ENCODE measurements around the gene MISFA.
"Not testable (repeated sequence)": the region's sequence is repeated elsewhere in the genome, so short reads cannot be mapped to it uniquely, and the experiment has no call there.

The MISFA gene

DNA sequence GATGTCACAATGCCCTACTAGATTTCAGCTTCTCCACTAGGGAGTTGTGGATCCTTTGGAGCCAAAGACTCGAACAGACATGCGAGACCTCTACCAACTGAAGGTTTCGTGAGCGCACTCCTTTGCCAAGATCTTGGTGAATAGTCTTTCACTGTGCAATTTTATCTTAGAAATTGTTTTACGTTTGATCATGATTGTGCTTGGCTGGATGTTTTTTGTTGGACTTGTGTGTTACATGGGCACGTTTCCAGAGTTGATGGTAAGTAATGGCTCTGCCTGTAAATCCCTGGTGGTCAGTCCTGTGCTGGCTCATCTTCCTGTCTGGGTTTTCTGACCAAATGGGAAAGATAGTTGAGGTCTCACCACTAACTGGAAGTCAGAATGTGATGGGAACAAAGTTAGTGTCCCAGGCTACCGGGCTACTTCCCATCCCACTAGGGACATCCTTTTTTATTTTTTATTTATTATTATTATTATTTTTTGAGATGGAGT is at the start of gene MISFA:
MISFA (plus strand) TSS at position 51 of the 492 bp plus-strand sequence; CDS start at position 191, 140 bp downstream.
- DNase-seq (ENCODE audit: low spot score): no peak

DNA sequence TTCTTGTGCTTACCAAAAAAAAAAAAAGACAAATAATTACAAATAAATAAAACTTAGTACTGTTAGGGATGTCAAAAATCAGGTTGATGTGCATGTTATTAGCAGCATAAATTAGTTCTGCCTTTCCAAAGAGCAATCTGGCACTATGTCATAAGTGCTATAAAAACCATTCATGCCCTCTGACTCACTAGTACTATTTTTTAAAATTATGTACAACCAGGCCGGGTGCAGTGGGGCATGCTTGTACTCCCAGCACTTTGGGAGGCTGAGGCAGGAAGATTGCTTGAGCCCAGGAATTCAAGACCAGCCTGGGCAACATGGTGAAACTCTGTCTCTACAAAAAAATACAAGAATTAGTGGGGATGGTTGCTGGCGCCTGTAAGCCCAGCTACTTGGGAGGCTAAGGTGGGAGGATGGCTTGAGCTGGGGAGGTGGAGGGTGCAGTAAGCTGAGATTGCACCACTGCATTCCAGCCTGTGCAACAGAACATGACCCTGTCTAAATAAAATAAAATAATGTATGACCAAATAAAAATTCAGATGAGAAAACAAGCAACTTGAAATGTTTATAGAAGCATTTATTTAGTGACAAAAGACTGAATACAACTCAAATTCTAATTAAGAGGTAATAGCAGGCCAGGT is 36.4 kb upstream of the MISFA start:
- no peak for DNase-seq (ENCODE audit: low spot score)

DNA sequence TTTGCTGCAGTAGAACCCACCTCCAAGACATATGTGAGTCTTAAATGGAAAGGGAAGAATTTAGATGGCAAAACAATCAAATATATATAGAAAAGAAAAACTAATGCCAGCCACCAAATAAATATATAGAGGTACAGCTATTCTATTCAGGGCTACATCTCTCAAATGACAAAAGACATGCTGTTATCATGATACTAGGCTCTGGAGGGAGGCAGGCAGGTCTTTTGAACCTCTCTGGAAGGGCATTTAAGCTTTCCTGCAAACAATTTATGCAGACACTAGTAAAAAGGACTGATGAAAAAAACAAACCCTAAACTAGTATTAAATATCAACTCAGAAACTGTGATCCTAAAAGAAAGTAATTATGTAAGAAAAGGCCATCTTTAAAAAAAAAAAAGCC is 35.4 kb upstream of the MISFA start:
- DNase-seq (ENCODE audit: low spot score): no peak

DNA sequence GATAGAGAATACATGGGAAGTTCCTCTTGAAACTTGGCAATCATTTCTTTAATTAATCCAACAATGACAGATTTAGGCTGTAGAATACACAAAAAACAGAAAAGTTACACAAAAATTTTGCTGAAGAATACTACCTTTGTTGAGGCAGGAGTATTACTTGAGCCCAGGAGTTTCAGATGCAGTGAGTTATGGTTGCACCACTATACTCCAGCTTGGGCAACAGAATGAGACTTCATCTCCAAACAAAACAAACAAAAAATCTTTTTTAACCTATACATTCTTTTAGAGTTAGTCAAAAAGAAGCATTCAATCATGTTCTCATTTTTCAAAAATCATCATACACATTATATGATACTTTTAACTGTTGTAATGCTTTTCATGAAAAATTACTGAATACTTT is 33.2 kb upstream of the MISFA start:
- DNase-seq (ENCODE audit: low spot score): no peak

DNA sequence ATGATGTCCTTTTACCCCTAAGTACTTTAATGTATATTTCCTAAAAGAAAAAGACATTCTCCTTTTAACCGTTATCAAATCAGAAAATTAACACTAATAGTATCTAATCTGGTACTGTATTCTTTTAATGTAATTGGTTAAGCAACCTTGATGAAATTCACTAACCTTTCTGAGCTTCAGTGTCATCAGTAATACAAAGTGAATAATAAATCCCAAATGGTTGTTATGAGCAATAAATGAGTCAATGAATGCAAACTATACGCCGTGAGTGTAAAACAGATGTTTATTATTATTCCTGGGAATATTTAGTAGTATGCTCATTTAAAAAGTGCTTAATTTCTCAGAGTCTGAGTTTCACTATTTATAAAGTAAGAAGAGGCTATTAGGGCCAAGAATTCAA is 32.5 kb upstream of the MISFA start:
- DNase-seq (ENCODE audit: low spot score): no peak

DNA sequence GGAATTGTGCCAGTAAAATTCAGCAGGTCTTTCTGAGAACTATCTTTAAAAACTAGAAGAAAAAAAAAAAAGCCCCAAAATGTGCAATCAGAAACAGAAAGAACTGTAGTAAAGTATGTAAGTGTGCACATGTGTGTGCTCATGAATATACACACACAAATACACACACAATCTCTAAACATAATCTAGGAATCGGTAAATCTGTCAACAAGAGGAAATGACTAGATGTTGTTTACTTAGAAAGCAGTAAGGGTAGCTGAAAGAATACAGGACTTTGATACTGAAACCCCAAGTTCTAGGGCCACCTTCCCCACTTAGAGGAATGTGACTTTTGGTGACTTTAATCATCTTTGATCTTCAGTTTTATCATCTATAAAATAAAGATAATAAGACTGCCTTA is 24.2 kb upstream of the MISFA start:
- no peak for DNase-seq (ENCODE audit: low spot score)

DNA sequence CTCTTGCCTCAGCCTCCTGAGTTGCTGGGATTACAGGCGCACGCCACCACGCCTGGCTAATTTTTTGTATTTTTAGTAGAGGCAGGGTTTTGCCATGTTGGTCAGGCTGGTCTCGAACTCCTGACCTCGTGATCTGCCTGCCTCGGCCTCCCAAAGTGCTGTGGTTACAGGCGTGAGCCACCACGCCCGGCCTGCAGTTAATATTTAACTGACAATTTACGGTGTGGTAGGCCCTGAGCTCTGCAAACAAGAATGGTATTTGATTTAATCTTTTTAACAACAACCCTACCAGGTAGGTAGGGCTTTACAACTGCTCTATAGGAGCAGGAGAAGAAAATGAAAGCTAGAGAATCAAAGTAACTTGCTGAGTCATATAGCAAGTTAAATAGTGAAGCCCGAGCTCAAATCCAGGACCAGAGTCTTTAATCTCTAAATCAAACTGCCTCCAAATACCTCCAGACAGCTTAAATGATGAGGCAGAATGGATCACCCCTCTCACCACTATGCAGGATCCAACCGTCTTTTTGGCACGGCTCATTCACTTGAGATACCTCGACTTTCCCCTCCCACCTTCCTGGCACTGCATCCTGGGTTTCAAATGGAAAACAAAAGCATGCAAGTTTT is 20.5 kb upstream of the MISFA start:
- DNase-seq (ENCODE audit: low spot score): peak; percentile 85

DNA sequence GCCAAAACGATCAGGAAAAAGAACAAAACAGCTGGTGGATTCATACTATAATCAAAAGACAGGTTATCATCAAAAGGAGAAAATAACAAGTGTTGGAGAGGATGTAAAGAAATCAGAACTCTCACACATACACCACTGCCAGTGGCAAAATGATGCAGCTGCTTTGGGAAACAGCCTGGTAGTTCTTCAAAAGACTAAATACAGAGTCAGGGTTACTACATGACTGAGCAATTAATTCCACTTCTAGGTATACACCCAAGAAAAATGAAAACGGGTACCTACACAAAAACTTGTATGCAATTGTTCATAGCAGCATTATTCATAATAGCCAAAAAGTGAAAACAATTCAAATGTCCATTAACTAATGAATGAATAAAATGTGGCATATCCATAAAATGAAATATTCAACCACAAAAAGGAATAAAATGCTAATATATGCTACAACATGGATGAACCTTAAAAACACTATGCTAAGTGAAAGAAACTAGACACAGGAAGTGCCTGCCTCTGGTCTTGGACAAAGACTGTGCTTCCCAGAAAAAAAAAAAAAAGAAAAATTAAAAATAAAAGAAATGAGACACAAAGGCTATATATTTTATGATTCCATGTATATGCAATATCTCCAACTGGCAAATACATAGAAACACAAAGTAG is 19.3 kb upstream of the MISFA start:
- no peak for DNase-seq (ENCODE audit: low spot score)

DNA sequence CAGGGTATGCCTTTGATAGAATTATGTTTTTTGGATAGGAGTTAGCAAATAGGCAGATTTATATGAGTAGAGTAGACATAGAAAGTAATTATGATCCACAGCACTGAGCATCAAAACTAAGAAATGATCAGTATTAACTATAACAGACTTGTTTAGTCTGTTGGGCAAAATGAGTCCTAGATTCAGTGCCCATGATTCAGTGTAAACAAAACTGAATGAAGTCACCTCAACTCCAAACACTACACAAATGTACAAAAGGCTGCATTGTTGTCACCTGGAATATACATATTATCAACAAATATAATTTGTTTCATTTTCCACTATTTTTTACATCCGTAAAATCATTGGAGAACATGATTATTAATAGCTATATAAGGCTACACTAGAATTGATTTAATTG is 17.8 kb upstream of the MISFA start:
- DNase-seq (ENCODE audit: low spot score): no peak

DNA sequence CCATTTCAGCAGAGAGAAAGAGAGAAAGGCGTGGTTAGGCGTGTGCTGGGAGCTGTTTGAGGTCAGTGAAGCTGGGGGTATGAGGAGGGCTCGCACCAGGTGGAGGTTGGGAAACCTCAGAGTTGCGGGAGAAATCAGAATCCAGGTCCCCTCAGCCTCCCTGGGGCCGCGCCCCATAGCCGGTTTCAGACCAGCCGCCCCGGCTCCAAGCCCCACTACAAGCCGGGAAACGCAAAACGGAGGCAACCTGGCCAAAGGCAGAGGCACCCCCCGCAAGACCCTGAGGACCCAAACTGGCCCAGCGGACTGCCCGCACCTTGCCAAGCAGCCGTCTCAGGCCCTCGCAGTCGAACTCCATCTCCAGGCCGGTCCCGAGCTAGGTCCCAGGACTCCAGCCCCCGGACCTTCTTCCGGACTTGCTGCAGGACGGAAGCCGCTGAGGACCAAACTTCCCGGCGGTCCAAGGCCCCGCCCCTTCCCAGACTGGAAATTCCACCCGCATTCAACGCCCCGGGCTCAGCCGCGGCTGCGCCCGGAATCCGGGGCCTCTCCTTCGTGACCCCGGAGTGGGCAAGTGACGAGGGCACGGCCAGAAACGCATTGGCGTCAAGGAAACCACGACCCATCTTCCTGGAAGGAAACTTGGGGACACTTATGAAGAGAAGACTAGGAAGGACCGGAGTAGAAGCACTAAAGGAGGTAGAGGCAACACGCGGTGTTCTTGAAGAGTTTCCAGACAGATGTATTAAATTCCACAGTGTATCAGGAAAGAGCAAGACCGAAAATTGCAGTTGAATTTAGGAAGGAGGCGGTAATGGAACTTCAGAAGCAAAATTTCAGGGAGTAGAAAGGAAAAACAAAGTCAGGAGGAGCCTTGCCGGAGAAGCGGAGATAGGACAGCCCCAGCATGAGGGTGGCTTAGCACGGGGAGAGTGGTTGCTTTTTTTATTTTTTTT is 11.0 kb upstream of the MISFA start, which contains the start of gene UEVLD:
UEVLD (minus strand) TSS at position 438 of the 956 bp plus-strand sequence; CDS start at position 358, 80 bp downstream.
- DNase-seq (ENCODE audit: low spot score): peak; percentile 88

DNA sequence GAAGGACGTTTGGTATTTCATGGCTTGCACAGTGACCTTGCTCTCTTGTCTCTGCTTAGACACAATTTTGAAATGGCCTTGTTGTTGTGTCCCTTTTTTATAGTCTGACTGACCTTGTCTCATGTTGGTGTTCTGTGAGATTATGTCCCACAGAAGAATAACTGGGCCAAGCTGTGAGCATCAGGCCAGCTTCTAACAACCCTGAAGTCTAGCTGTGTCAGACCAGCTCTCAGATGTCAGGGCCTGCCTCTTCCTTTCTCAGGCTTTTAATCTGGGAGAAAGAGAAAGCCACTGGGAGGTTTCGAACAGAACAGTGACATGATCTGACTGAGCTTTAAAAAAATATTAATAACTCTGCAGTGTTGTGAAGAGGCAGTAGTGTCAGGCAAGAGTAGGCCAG is 9.0 kb upstream of the MISFA start:
- no peak for DNase-seq (ENCODE audit: low spot score)

DNA sequence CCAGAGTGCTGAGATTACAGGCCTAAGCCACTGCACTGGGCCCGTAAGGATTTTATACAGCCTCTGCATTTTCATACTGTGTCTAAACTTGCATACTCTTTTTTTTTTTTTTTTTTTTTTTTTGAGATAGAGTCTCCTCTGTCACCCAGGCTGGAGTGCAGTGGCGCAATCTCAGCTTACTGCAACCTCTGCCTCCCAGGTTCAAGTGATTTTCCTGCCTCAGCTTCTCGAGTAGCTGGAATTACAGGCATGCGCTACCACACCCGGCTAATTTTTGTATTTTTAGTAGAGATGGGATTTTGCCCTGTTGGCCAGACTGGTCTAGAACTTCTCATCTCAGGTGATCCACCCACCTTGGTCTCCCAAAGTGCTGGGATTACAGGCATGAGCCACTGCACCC is 5.5 kb upstream of the MISFA start:
- DNase-seq (ENCODE audit: low spot score): not testable (repeated sequence)

DNA sequence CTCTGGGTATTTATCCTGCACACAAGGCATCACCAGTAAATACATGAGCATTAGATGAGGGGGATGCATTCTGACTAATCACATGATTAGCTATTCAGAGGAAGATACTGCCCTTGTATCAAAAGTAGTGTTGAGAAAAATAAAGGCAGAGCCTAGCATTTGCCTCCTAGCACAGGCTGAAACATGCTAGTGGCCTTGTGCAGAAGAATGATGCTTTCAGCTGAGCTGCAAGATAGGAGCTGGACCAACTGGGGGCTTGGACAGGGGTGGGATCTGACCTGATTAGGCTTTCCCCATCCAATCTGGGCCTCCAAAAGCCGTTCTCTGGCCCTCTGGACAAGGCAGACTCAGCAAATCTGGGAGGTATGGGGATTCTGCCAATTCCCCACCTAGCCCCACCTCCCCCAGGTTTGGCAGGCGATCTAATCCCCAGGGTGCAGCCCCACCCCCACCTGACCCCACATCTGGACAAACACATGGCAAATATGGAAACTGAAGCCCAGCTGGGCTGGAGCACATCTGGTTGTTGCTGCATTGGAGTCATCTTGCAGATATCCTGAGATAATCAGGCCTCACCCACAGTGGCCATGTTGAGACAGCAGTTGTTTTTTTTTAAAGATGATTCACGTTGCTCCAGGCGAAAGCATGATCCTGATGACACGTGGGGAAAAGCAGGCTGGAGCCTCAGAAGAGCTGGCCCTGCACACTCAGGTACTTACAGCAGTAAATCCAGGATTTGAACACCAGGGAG is 4.4 kb upstream of the MISFA start:
- DNase-seq (ENCODE audit: low spot score): no peak

DNA sequence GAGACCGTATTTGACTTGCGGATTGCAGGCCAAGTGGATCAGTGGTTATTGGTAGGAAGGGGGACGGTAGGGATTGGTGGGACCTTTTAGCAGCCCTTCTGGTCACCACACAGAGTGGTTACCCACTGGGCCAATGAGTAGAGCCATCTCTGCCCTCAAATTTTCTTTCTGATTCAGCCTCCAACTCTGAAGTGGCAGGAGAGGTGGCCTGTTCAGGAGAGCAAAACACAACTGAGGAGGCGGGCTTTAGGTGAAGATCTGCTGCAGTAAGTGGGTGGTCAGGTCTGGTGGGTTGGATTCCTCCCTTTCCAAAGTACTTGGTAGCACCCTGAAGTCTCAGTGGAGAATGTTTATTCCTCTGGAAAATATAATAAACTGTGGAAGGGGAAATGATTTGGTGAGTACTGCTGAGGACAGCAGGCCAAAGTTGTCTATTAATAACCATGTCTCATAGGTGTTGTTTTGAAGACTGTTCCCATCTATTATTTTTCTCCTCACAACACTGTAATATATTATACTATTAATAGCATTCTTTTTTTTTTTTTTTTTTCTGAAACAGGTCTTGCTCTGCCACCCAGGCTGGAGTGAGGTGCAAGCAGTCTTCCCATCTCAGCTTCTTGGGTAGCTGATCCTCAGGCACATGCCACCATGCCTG is 1.5 kb downstream of the MISFA start:
- no peak for DNase-seq (ENCODE audit: low spot score)

DNA sequence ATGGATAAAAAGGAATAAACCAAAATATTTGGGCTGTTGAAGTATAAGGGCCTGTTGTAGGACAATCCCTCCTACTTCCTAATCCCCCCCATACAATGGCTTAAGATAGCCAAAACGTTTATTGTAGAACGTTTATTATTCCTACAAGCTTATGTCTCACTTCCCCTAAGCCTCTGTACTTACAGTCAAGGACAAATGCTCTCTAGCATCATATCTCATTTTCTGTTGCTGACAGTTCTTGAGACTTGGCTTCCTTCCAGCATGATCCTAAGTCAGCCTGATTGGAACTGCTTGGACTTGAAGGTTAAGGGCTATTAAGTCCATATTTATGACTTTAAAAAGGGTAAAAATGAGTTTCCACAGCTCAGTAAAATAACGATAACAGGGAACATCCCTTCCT is 8.8 kb downstream of the MISFA start:
- DNase-seq (ENCODE audit: low spot score): no peak

DNA sequence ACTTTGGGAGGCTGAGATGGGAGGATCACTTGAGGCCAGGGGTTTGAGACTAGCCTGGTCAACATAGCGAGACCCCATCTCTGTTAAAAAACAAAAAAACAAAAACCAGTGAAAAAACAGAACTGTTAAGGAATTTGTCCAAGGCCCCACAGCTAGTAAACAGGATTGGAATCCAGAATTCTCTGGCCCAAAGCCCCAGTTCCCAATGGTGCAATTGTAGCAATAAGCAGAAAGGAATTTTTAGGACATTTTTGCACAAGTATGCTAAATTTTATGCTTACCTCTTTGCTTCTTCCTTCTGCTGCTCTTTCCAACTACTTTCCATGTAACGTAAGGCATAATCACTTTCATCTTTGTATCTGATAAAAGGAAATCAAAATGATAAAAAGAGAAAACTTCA is 11.6 kb downstream of the MISFA start:
- no peak for DNase-seq (ENCODE audit: low spot score)

DNA sequence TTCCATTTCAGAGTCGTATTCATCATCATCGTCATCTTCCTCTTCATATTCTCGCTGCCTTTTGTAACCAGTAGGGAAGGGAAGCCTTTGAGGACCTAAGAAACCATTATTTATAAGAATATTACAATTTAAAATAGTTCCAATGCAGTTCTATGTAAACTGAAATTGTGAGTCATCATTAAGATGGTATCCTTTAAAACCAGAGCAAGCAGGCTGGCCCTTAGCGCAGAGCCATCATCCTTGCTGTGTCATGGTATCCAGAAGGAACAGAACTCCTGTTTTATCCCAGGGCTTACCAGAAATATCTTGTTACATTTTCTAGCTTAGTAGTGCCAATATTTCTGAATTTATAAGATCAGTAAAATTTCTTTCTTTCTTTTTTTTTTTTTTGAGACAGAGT is 12.8 kb downstream of the MISFA start:
- no peak for DNase-seq (ENCODE audit: low spot score)

DNA sequence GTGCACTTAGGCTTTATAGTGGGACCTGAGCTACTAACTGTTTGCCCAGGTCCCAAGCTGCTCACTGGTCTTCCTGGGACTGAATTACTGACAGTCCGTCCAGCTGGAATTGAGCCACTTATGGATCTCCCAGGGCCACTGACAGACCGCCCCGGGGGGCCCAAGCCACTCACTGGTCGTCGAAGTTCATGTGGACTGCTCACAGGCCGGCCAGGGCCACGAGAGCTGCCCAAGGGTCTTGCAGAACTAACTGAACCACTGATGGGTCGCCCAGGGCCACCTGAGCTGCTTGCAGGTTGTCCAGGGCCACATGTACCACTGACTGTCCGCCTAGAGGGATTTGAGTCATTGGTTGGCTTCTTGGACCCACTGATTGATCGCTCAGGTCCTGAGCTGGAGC is 15.1 kb downstream of the MISFA start:
- DNase-seq (ENCODE audit: low spot score): no peak

DNA sequence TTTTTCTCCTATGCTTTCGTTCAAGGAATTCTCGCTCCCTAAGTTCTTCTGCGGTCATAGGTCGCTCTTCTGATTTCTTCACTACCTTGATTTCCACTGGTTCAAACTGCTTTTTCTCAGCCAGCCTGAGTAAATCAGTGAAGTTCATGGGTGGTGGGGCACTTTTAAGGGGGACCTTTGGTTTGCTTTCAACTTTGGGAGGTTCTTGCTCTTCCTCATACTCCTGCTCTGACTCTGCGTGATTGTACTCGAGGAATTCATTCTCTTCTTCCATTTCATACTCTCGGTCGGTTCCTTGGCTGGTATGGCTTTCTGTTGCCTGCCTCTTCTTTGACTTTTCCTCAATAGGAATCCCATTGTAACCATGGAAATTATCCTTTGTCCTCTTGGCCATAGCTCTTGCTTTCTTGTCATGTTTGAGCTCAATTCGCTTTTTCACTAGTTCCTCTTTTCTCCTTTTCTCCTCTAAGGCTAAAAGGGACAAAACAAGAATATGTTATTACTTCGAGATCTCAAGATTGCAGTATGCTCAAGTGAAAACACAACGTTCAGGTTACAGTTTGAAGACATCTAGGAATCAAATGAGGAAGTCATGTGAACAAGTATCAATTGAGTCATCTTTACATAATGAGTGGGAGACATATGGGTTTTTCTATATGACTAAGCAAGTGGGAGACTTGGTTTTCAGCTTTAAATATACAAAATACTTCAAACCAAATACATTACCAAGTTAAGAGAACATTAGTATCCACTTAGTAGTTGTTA is 16.2 kb downstream of the MISFA start:
- no peak for DNase-seq (ENCODE audit: low spot score)

DNA sequence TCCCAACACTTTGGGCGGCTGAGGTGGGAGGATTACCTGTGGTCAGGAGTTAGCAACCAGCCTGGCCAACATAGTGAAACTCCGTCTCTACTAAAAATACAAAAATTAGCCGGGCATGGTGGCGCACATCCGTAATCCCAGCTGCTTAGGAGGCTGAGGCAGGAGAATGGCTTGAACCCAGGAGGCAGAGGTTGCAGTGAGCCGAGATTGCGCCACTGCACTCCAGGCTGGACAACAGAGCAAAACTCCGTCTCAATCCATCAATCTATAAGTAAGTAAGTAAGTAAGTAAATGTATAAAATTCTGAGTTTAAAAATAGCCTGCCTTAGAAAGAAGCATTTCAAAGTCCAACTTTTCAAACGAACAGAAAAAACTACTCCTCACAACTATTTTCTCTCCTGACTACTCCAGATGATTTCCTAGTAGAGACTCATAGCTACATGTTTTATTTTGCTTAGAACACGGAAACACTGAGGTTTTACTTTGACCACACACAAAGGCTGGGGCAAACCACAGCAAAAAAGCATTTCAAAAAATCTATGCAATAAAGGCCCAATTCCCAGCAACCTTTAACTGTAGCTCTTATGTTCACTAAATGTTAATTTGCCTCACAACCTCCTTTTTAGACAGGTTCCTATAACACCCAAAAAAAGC is 18.2 kb downstream of the MISFA start:
- DNase-seq (ENCODE audit: low spot score): no peak
